IPS-15b (cell line): ENCODE measurements around the gene ZNF574.

ENCODE experiments used
- H3K27me3 ChIP-seq: one replicate; pipeline ENCODE4 v1.6.1; 2013; ENCODE audit warnings: low read length; ENCODE audit not compliant: control insufficient read depth, insufficient read depth
- H3K36me3 ChIP-seq: one replicate; pipeline ENCODE4 v1.6.1; 2013; ENCODE audit warnings: low read length; ENCODE audit not compliant: control insufficient read depth, insufficient read depth
- H3K4me1 ChIP-seq: one replicate; pipeline ENCODE4 v1.6.1; 2013; ENCODE audit warnings: mild to moderate bottlenecking, low read length; ENCODE audit not compliant: control insufficient read depth, insufficient read depth
- H3K4me3 ChIP-seq: one replicate; pipeline ENCODE4 v1.5.1; 2013; ENCODE audit warnings: low read depth, low read length
- H3K9ac ChIP-seq: one replicate; pipeline ENCODE4 v1.6.1; 2013; ENCODE audit warnings: low read depth, mild to moderate bottlenecking, low read length
- H3K9me3 ChIP-seq: one replicate; pipeline ENCODE4 v1.6.1; 2013; ENCODE audit warnings: mild to moderate bottlenecking, low read length; ENCODE audit not compliant: control insufficient read depth, insufficient read depth

Gene ZNF574

DNA sequence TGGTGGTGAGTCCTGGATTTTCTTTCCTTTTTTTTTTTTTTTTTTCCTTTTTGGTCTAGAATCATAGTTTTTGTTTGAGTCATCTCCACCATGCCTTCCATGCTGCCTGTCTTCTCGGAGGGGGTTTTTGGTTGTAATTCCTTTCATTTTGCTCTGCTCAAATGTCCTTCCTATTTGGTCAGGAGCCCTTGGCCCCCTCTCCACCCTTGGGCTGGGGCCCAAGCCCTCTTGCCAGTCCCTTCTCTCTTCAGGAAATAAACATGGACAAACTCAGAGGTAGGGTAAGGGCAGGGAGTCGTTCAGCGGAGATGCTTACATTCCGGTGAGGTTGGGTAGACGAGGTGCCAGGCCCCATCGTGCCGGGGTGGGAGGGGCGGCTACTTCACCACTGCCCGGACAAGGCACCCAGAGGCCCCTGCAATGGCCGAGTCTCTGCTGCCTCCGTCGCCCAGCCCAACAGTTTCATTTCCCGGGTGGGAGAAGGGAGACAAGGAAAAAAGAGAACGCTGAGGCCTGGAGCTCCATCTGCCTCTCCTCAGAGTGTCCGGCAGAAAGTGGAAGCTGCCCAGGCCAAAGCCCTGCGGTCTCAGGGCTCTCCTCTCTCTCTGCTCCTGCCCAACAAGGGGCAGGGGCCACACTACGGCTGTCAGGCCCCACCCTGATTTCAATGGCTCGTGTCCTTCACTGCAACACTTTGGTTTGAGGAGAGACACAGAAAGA lies 12.7 kb downstream of the ZNF574 start:
- Histone ChIP-seq H3K4me3 (no peak overlapping the region), H3K27me3 (no peaks in the 10 kb centered on the region), H3K9ac (no peak overlapping the region), H3K36me3 (no peaks in the 10 kb centered on the region), H3K4me1 (no peaks in the 10 kb centered on the region), H3K9me3 (no peaks in the 10 kb centered on the region)

DNA sequence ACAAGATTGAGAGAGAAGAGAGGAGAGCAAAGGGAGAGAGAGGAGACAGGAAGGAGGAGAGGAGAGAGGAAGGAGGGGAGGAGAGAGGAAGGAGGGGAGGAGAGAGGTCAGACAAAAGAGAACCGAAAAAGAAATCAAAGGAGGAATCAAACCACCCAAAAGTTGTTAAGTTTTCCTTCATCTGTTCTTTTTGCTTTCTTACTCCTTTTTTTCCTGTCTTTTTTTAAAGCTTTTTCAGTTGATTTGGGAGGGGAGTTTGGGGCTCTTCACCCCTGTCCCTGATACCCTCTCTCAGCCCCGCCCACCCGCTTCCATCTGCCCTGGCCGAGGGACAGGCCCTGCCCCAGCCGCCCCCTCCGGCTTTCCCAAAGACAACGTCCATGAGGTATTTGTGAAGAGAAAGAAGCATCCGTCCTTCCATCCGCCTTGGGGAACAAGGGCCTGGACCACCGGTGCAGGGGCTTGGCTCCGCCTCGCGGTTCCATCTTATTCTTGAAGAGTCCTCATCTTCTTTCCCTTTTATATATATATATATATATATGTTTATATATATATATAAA lies 13.3 kb downstream of the ZNF574 start:
- Histone ChIP-seq H3K36me3 (no peaks in the 10 kb centered on the region), H3K4me1 (no peaks in the 10 kb centered on the region), H3K27me3 (no peaks in the 10 kb centered on the region), H3K9ac (no peak overlapping the region), H3K9me3 (no peaks in the 10 kb centered on the region), H3K4me3 (no peak overlapping the region)

DNA sequence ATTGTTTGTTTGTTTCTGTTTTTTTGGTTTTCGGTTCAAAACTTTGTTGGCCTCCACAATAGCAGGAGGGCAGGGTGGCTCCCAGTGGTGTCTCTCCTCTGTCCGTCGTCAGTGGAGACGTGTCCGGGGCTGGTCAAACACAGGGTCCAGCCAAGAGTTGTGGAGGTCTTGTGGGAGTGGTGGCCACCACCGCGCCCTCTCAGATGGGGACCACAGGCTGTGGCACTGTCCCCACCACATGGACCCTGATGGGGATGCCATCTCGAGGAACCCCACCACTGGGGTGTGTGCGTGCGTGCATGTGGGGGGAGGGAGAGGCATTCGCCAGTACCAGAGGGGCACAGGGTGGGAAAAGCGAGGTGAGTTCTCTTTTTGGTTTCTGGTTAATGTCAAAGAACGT lies 13.8 kb downstream of the ZNF574 start:
- H3K9me3 ChIP-seq = no peaks in the 10 kb centered on the region
- no peak overlapping the region for H3K4me3 ChIP-seq
- no peak overlapping the region for H3K9ac ChIP-seq
- H3K4me1 ChIP-seq = no peaks in the 10 kb centered on the region
- no peaks in the 10 kb centered on the region for H3K27me3 ChIP-seq
- no peaks in the 10 kb centered on the region for H3K36me3 ChIP-seq

DNA sequence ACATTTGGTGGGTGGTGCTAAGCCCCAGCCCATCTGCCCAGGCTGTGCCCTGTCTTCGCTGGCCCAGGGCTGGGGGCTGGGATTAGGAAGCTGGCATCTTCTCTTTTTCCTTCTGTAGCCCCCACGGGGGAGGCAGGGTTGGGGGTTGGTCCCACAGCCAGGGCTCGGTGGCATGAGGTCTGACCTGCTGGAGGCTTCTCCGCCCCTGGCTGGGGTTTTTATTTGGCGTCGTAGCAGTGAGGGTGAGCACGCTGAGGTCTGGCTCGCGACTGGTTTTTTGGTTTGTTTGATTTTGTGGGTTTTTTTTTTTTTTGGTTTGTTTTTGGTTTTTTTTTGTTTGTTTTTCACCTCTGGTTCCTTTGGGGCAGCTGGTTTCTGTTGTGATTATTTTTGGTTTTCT lies 14.7 kb downstream of the ZNF574 start:
- Histone ChIP-seq H3K36me3 (no peaks in the 10 kb centered on the region), H3K4me3 (no peak overlapping the region), H3K9ac (no peak overlapping the region), H3K9me3 (no peaks in the 10 kb centered on the region), H3K27me3 (no peaks in the 10 kb centered on the region), H3K4me1 (no peaks in the 10 kb centered on the region)

DNA sequence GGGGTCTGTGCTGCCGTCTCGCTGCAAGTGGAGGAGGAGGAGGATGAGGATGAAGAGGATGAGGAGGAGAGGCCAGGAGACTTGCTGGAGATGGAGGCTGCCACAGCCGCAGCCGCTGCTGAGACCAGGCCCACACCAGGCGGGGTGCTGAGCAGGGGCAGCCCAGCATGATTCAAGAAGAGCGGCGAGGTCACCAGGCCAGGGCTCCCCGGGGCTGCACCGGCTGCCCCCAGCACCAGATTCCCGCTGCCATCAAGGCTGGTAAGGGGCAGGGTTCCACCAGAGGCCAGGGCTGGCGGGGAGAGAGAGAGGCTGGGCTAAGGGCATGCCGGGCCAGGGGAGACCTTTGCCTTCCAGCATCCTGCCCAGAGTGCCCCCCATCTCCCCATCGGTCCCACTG lies 15.3 kb downstream of the ZNF574 start:
- Histone ChIP-seq H3K4me1 (no peaks in the 10 kb centered on the region), H3K9ac (no peak overlapping the region), H3K27me3 (no peaks in the 10 kb centered on the region), H3K36me3 (no peaks in the 10 kb centered on the region), H3K4me3 (no peak overlapping the region), H3K9me3 (no peaks in the 10 kb centered on the region)

DNA sequence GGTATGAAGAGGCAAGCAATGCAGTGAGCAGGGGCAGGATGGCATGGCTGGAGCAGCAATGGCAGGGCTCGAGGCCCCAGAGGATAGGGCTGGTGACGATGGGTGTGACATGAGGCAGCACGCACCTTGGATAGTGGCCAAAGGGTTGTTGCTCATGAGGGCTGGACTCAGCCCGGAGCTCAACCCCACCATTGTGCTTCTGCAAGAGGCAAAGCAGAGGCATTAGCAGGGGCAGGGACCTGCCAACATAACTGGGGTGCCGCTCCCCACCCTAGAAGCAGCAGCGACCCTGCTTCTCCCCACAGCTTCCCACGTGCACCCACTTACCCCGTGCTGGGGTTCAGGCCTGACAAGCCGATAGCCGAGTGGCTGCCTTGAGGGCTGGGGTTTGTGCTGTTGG lies 15.8 kb downstream of the ZNF574 start:
- Histone ChIP-seq H3K4me3 (no peak overlapping the region), H3K36me3 (no peaks in the 10 kb centered on the region), H3K4me1 (no peaks in the 10 kb centered on the region)

DNA sequence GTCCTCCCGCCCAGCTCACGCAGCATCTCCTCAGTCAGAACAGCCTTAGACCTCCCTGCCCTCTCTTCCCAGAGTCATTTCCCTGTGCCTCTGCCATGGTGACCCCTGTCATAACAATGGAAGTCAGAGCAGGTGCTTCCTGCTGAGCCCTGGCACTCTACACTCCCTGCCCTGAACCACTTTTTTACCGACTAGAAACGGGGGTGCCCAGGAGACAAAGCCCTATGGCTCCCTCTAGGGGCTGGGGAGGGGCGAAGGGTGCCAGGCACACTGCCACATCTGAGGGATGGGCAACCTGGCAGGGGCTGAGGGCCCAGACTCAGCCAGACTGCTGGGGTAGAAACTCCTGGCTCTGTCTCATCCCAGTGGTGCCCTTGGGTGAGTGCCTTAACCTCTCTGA lies 16.4 kb downstream of the ZNF574 start:
- no peaks in the 10 kb centered on the region for H3K27me3 ChIP-seq
- no peak overlapping the region for H3K4me3 ChIP-seq
- H3K4me1 ChIP-seq = no peaks in the 10 kb centered on the region
- no peaks in the 10 kb centered on the region for H3K36me3 ChIP-seq
- no peaks in the 10 kb centered on the region for H3K9me3 ChIP-seq
- no peak overlapping the region for H3K9ac ChIP-seq

More for the DNA sequence above, 15.8 kb downstream of the ZNF574 start:
- H3K9me3 ChIP-seq = no peaks in the 10 kb centered on the region
- no peaks in the 10 kb centered on the region for H3K27me3 ChIP-seq
- H3K9ac ChIP-seq = no peak overlapping the region

DNA sequence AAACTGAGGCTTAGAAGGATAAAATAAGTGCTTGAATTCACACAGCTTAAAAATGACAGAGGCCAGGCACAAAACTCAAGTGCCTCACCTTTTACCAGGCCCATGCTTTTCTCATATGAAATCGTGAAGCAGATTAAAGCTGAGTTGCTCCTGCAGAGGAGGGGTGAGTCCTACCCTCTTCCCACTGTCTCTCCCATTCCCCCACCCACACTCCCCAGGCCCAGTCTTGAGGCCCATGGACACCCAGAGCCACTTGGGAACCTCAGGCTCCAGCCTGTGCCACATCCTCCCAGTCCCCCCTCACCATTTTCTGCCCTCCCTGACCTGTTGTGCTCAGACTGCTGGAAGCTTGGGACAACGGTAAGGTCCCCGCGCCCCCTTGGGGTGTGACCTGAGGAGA lies 17.5 kb downstream of the ZNF574 start:
- Histone ChIP-seq H3K36me3 (no peaks in the 10 kb centered on the region), H3K4me1 (no peaks in the 10 kb centered on the region), H3K4me3 (no peak overlapping the region), H3K9me3 (no peaks in the 10 kb centered on the region), H3K9ac (no peak overlapping the region), H3K27me3 (no peaks in the 10 kb centered on the region)

DNA sequence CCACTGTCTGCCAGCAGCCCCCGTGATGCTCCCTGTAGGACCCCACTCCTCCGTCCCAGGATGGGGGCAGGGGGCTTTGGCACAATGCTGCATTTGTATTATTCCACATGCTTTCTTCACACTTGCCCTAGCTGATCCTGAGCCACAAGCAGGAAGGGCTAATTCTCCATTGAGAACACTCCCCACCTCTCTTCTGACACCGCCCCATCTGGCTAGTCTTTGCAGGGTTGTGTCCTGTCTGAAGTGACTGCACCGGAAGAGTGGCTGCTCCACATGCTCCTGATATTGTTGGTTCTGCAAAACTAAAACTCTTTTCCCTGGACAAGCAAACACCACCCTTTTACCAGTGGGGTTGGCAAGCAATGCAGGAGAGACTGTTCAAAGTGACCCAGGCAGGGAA lies 18.0 kb downstream of the ZNF574 start:
- Histone ChIP-seq H3K4me3 (no peak overlapping the region), H3K4me1 (no peaks in the 10 kb centered on the region), H3K27me3 (no peaks in the 10 kb centered on the region), H3K9ac (no peak overlapping the region), H3K36me3 (no peaks in the 10 kb centered on the region), H3K9me3 (no peaks in the 10 kb centered on the region)

DNA sequence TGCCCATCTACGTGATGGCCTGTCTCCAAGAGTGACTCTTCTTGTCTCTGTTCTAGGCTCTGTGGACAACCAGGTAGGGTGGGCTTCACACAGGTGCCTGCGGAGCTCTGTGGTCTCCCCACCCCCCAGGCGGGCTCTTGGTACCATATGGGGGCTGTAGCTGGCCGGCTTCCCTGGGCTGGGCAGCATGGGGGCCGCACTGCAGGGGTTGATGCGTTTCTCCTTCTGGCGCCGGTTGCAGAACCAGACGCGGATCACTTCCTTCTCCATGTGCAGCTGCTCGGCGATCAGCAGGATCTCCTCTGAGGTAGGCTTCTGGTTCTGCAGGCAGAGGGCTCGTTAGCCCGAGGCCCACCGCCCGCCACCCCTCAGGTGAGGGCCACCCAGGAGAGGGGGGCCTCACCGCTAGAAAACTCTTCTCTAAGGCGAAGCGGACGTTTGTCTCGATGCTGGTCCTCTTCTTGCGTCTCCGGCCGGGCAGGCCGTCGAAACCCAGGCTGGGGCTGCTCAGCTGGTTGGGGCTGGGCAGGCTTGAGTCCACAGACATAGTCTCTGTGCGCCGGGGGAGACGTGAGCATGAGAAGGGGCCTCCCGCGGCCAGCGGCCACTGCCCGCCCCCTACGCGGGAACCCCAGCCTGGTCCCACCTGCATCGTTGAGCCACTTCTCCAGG lies 19.3 kb downstream of the ZNF574 start:
- no peaks in the 10 kb centered on the region for H3K9me3 ChIP-seq
- H3K4me1 ChIP-seq = peaks cover 3% of the 10 kb centered on the region
- peak overlapping the region; percentile 55 for H3K4me3 ChIP-seq
- H3K9ac ChIP-seq = peak overlapping the region; percentile 47
- H3K27me3 ChIP-seq = no peaks in the 10 kb centered on the region
- H3K36me3 ChIP-seq = no peaks in the 10 kb centered on the region

DNA sequence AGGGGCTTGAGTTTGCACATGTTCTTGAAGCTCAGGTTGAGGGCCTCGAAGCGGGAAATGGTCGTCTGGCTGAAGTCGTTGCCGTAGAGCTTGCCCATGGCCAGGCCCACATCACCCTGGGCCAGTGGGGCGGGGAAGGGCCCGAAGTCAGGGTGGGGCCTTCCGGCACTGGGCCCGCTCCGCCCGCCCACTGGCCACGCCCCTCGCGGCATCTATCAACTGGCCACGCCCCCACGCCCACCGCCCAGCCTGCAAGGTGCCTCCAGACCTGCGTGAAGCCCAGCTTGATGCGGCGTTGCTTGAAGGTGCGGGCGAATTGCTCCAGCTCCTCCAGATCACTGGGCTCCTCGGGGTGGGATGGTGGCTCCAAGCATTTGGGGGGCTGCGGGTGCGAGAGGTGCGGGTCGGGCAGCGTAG lies 19.9 kb downstream of the ZNF574 start:
- H3K9me3 ChIP-seq = no peaks in the 10 kb centered on the region
- H3K4me3 ChIP-seq = peak overlapping the region; percentile 55
- H3K4me1 ChIP-seq = peaks cover 3% of the 10 kb centered on the region
- H3K36me3 ChIP-seq = no peaks in the 10 kb centered on the region
- no peaks in the 10 kb centered on the region for H3K27me3 ChIP-seq
- H3K9ac ChIP-seq = peak overlapping the region; percentile 47

DNA sequence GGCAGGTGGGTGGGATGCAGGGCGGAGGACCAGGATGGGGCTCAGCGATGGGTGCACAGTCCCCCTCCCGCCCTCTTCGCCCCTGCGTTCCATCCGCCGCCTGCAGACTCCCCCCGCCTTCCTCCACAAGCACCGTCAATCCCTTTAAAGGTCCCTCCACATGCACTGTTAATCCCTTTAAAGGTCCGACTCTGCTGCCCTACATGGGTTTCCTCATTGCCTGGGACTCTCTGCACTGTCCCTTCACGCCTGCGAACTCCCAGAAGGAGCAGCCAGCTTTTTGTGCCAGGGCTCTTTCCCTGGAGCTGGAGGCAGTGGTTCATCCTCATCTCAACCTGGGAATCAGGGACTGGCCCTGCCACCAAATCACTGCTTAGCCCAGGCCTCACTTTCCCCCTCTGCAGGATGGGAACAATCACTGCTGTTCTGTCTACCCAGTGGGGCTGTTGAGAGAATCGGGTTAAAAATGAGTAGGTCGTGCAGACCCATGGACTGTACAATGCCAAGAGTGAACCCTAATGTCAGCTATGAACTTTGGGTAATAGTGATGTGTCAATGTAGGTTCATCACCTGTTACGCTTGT lies 20.4 kb downstream of the ZNF574 start:
- Histone ChIP-seq H3K9me3 (no peaks in the 10 kb centered on the region), H3K4me3 (peak overlapping the region; percentile 55), H3K9ac (no peak overlapping the region), H3K4me1 (peaks cover 3% of the 10 kb centered on the region), H3K36me3 (no peaks in the 10 kb centered on the region), H3K27me3 (no peaks in the 10 kb centered on the region)
